ENCODE measurements around the gene C8A. TPM values are rescaled to one million over a fixed set of nuclear protein-coding genes. Genes with fewer than 3 reads are reported as not detected.

C8A gene
- 1 to 10 TPM in 1 of 4 donors, not detected in 3; 1.2 TPM for total RNA-seq

DNA sequence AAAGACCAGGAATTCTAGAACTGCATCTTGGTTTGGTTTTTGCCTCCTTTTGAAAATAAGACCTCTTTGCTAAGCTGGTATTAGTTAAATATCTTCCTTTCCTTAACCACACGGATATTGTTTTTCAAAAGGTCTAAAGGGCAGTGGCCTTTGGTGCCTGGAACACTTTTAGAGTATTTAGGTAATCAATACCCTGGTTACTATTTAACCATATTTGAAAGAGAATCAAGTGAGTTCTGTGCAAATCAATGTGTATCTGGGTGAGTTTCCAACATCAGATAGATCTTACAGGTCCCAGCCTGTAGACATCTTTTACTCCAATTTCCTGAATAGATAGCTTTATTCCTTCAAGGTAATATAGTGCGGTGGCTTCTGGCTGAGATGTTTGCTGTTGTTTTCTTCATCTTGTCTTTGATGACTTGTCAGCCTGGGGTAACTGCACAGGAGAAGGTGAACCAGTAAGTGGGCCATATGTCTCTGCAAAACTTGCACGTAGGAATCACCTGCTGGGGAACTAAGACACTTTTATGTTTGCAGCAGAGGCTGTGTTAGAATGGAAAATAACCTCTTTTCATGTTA lies at the start of gene C8A:
TSS of gene C8A (plus strand) at position 277 of the 579 bp plus-strand sequence. CDS start at position 382, 105 bp downstream.
- H3K27ac ChIP-seq, result no peak within 1 kb of the TSS
- no peak within 1 kb of the TSS for H3K4me3 ChIP-seq
- TF ChIP-seq, protein P1, sequence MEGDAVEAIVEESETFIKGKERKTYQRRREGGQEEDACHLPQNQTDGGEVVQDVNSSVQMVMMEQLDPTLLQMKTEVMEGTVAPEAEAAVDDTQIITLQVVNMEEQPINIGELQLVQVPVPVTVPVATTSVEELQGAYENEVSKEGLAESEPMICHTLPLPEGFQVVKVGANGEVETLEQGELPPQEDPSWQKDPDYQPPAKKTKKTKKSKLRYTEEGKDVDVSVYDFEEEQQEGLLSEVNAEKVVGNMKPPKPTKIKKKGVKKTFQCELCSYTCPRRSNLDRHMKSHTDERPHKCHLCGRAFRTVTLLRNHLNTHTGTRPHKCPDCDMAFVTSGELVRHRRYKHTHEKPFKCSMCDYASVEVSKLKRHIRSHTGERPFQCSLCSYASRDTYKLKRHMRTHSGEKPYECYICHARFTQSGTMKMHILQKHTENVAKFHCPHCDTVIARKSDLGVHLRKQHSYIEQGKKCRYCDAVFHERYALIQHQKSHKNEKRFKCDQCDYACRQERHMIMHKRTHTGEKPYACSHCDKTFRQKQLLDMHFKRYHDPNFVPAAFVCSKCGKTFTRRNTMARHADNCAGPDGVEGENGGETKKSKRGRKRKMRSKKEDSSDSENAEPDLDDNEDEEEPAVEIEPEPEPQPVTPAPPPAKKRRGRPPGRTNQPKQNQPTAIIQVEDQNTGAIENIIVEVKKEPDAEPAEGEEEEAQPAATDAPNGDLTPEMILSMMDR (IDR thresholded peaks at IDR 0.05), result no peak
- TF ChIP-seq POLR2A (IDR thresholded peaks at IDR 0.05), result no peak
- no peak for TF ChIP-seq POLR2AphosphoS5 (IDR thresholded peaks at IDR 0.05)
- no peak for TF ChIP-seq EP300 (IDR thresholded peaks at IDR 0.05)
- H3K27me3 ChIP-seq, result no peaks in the 10 kb centered on the region
- H3K36me3 ChIP-seq, result no peaks in the 10 kb centered on the region
- no peaks in the 10 kb centered on the region for H3K9me3 ChIP-seq
- H3K4me1 ChIP-seq, result no peaks in the 10 kb centered on the region
- DNase-seq (ENCODE audit: low spot score in 2 of 2), result no peak
- 54% methylated on average over 3 of the region's 3 CpGs for WGBS

DNA sequence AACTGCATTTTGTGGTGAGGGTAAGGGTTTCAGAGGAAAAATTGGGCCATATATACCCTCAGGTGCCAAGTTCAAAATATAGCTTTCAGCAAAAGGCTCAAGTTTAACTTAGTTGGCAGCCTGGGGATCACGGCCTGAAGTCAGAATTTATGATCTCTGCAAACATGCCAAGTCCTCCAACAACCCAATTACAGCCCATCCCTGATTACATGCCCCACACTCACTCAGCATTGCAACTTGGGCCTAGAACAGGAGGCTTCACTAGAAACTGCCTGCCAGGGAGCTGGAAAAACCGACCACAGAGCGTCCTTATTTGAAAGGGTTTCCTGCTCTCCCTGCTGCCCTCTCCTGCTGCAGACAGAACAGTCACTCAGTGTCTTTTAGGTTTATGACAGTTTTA lies 47.8 kb upstream of the C8A start:
- no peaks in the 10 kb centered on the region for H3K36me3 ChIP-seq
- no peak overlapping the region for H3K4me3 ChIP-seq
- DNase-seq (ENCODE audit: low spot score in 2 of 2), result no peak
- no peak overlapping the region for H3K27ac ChIP-seq
- TF ChIP-seq EP300 (IDR thresholded peaks at IDR 0.05), result no peak
- H3K27me3 ChIP-seq, result peaks cover 10% of the 10 kb centered on the region
- H3K9me3 ChIP-seq, result no peaks in the 10 kb centered on the region
- H3K4me1 ChIP-seq, result no peaks in the 10 kb centered on the region
- WGBS, result 20% methylated on average over 3 of the region's 3 CpGs

DNA sequence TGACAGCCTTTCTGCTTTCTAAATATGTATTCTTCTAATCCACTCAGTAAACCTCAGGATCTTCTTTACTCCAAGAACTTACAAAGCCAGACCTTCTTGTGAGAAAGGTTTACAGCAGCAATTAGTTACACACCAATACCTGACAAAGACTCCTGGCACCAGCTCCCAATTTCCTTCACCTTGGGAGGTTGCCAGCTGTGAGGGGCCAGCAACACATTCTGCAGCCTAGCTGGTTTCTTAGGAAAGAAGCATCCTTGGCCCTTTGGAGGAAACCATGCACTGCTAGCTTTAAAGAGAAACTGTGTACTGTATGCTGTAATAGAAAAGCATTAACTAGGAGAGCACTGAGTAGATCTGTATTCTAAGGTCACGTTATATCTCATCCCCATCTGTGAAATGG lies 46.2 kb upstream of the C8A start:
- Histone ChIP-seq H3K36me3 (no peaks in the 10 kb centered on the region), H3K4me3 (no peak overlapping the region), H3K4me1 (no peaks in the 10 kb centered on the region), H3K27ac (no peak overlapping the region), H3K27me3 (peaks cover 16% of the 10 kb centered on the region), H3K9me3 (no peaks in the 10 kb centered on the region)
- no peak for TF ChIP-seq POLR2A (IDR thresholded peaks at IDR 0.05)
- no peak for TF ChIP-seq EP300 (IDR thresholded peaks at IDR 0.05)
- no peak for TF ChIP-seq POLR2AphosphoS5 (IDR thresholded peaks at IDR 0.05)
- TF ChIP-seq, protein P1 (IDR thresholded peaks at IDR 0.05), result no peak
- WGBS, result 76% methylated on average over 1 of the region's 1 CpG
- DNase-seq (ENCODE audit: low spot score in 2 of 2), result no peak

DNA sequence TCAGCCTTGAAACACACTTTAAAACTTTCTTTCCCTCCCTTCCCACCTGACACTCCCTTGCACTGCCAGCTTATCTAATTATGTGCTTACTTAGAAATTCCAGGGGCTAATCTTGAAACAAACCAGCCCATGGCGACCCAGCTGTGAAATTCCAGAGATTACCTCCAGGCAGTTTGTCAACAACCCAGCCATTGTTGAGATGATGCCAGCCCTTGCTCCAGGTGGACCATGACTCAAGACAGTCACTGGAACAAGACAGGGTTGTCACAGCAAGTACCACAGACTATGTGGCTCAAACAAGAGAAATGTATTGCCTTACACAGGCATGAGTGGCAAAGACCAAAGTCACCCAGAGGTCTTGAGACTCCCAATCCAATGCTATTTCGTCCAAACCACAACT lies 43.3 kb upstream of the C8A start:
- H3K9me3 ChIP-seq, result no peaks in the 10 kb centered on the region
- no peak for DNase-seq (ENCODE audit: low spot score in 2 of 2)
- H3K4me3 ChIP-seq, result no peak overlapping the region
- H3K27ac ChIP-seq, result no peak overlapping the region
- WGBS, result 44% methylated on average over 2 of the region's 2 CpGs
- H3K4me1 ChIP-seq, result no peaks in the 10 kb centered on the region
- peaks cover 17% of the 10 kb centered on the region for H3K27me3 ChIP-seq
- TF ChIP-seq POLR2AphosphoS5 (IDR thresholded peaks at IDR 0.05) (no peak), EP300 (IDR thresholded peaks at IDR 0.05) (no peak), POLR2A (IDR thresholded peaks at IDR 0.05) (no peak)
- TF ChIP-seq, protein P1 (IDR thresholded peaks at IDR 0.05), result no peak
- H3K36me3 ChIP-seq, result no peaks in the 10 kb centered on the region

DNA sequence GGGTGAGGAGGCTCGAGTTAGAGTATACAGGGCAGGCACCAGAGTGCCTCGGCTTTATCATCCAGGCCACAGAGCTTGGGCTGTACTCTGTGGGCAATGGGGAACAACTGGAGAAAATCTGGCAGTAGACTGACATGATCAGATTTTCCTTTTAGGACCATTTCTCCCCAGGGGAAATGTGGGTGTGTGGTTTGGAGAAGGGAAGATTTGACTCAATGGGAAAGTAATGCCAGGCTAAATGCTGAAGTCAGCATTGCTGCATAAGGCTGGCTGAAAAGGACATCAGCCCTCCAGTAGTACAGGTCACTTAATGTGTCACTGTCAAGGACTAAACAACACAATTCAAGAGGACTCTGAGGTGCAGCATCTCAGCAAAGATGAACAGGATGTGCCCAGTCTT lies 40.4 kb upstream of the C8A start:
- peaks cover 11% of the 10 kb centered on the region for H3K4me1 ChIP-seq
- TF ChIP-seq POLR2A (IDR thresholded peaks at IDR 0.05) (no peak), EP300 (IDR thresholded peaks at IDR 0.05) (no peak), POLR2AphosphoS5 (IDR thresholded peaks at IDR 0.05) (no peak)
- TF ChIP-seq, protein P1 (IDR thresholded peaks at IDR 0.05), result no peak
- H3K36me3 ChIP-seq, result no peaks in the 10 kb centered on the region
- 89% methylated on average over 2 of the region's 2 CpGs for WGBS
- no peak overlapping the region for H3K27ac ChIP-seq
- no peak for DNase-seq (ENCODE audit: low spot score in 2 of 2)
- no peak overlapping the region for H3K4me3 ChIP-seq
- H3K27me3 ChIP-seq, result peaks cover 18% of the 10 kb centered on the region
- H3K9me3 ChIP-seq, result no peaks in the 10 kb centered on the region

DNA sequence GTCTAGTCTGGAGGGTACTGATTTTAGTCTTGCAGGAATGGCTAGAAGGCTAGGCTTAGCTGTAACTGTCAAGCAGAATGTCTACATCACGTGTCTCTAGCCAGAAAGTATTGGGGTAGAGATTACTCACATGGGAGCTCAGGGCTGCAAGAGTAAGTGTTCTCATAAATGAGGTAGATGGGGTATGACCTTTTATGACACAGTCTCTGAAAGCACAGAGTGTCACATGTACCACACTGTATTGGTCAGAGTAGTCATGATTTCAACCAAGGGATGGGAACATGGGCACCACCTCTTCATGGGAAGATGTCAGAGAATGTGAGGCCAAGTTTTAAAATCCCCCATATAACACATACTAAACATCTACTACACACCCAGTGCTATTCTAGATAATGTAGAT lies 38.3 kb upstream of the C8A start:
- Histone ChIP-seq H3K4me1 (peaks cover 24% of the 10 kb centered on the region), H3K27me3 (peaks cover 13% of the 10 kb centered on the region), H3K27ac (no peak overlapping the region), H3K4me3 (no peak overlapping the region), H3K36me3 (no peaks in the 10 kb centered on the region), H3K9me3 (no peaks in the 10 kb centered on the region)
- no peak for DNase-seq (ENCODE audit: low spot score in 2 of 2)
- TF ChIP-seq POLR2AphosphoS5 (IDR thresholded peaks at IDR 0.05) (no peak), POLR2A (IDR thresholded peaks at IDR 0.05) (no peak), EP300 (IDR thresholded peaks at IDR 0.05) (no peak)
- TF ChIP-seq, protein P1 (IDR thresholded peaks at IDR 0.05), result no peak
- 90% methylated on average over 1 of the region's 1 CpG for WGBS
